Left renal pelvis (tissue), 4 donors: ENCODE measurements around the gene CMIP. TPM values are rescaled to one million over a fixed set of nuclear protein-coding genes. Genes with fewer than 3 reads are reported as not detected.

Experiments
- DNase-seq, 4 donors: peaks; one replicate each; pipeline ENCODE4 v3.0.0-alpha.2; 2013; ENCODE audit warnings: low read depth in 4 of 4, low spot score in 3 of 4
- polyA plus RNA-seq, 4 donors: library from polyadenylated mRNA; unstranded; fragments of 120-200 nt; gene quantifications; one replicate each; pipeline ENCODE4 v1.2.1, GENCODE V29; 2013; ENCODE audit not compliant: insufficient read length in 4 of 4

CMIP gene
- polyA plus RNA-seq, 4 donors = 24.0 to 48.3 (median 42.0) TPM

- no peak for DNase-seq
Measured at GRCh38 chr16:81458827-81459598, 14.4 kb downstream of the CMIP start.

- DNase-seq = no peak
Measured at GRCh38 chr16:81460075-81460474, 15.5 kb downstream of the CMIP start.

- no peak for DNase-seq
Measured at GRCh38 chr16:81461243-81461642, 16.6 kb downstream of the CMIP start.

GRCh38 chr16:81461766-81462165 is 17.2 kb downstream of the CMIP start:
- DNase-seq = no peak

- DNase-seq = no peak
Measured at GRCh38 chr16:81462683-81463082, 18.1 kb downstream of the CMIP start.

- DNase-seq = no peak
Measured at GRCh38 chr16:81463296-81463890, 18.8 kb downstream of the CMIP start.

- DNase-seq = no peak
Measured at GRCh38 chr16:81464279-81464678, 19.7 kb downstream of the CMIP start.

GRCh38 chr16:81465375-81465943 is 20.9 kb downstream of the CMIP start:
- DNase-seq = no peak

- DNase-seq = no peak
Measured at GRCh38 chr16:81466356-81466980, 21.9 kb downstream of the CMIP start.

GRCh38 chr16:81467072-81467471 is 22.5 kb downstream of the CMIP start:
- DNase-seq = no peak

GRCh38 chr16:81467815-81468214 is 23.2 kb downstream of the CMIP start:
- DNase-seq = no peak

- DNase-seq = no peak
Measured at GRCh38 chr16:81468269-81468902, 23.8 kb downstream of the CMIP start.

GRCh38 chr16:81469183-81469677 is 24.6 kb downstream of the CMIP start:
- DNase-seq = no peak

- no peak for DNase-seq
Measured at GRCh38 chr16:81469710-81470535, 25.3 kb downstream of the CMIP start.

GRCh38 chr16:81470796-81471636 is 26.4 kb downstream of the CMIP start:
- DNase-seq = no peak

GRCh38 chr16:81471882-81472281 is 27.3 kb downstream of the CMIP start:
- DNase-seq = no peak

GRCh38 chr16:81472391-81472790 is 27.8 kb downstream of the CMIP start:
- DNase-seq = no peak

GRCh38 chr16:81473066-81473488 is 28.5 kb downstream of the CMIP start:
- no peak for DNase-seq

GRCh38 chr16:81473558-81473957 is 28.9 kb downstream of the CMIP start:
- DNase-seq = peak in 2 of 4 donors; percentile 42 to 47
